GM12878 (cell line): ENCODE data around the gene HES7. TPM values are rescaled to one million over a fixed set of nuclear protein-coding genes. Genes with fewer than 3 reads are reported as not detected.
A peak's percentile ranks its signal among the peaks of the same experiment; 100 is the strongest.

Experiments used
- ASH2L ChIP-seq: fragments of 300-600, 200-600 bp; sonication (generic); IDR thresholded peaks from 2 replicates; pipeline ENCODE4 v1.6.1; 2017; ENCODE audit warnings: low read depth, mild to moderate bottlenecking, borderline replicate concordance
- BCL3 ChIP-seq: IDR thresholded peaks from 2 replicates; pipeline ENCODE4 v1.6.1; 2011; ENCODE audit warnings: borderline replicate concordance, low read depth, mild to moderate bottlenecking, moderate library complexity, low read length; ENCODE audit not compliant: insufficient read depth, poor library complexity, severe bottlenecking
- BMI1 ChIP-seq: fragments of 450-650 bp; IDR thresholded peaks from 2 replicates; pipeline ENCODE4 v1.6.1; 2016; ENCODE audit warnings: mild to moderate bottlenecking, moderate library complexity, borderline replicate concordance
- CUX1 ChIP-seq: IDR thresholded peaks from 2 replicates; pipeline ENCODE4 v1.6.1; 2012; ENCODE audit warnings: improper control_type of control experiment, low read depth, low read length; ENCODE audit not compliant: insufficient replicate concordance
- E2F8 ChIP-seq: fragments of 450-650 bp; IDR thresholded peaks from 2 replicates; pipeline ENCODE4 v1.6.1; 2018; ENCODE audit warnings: mild to moderate bottlenecking, low read depth, moderate library complexity; ENCODE audit not compliant: partially characterized antibody
- MXI1 ChIP-seq: fragments of 150-350 bp; IDR thresholded peaks from 2 replicates; pipeline ENCODE4 v1.6.1; 2011; ENCODE audit warnings: low read depth, mild to moderate bottlenecking, inconsistent platforms, low read length, improper control_type of control experiment
- NKRF ChIP-seq: fragments of 450-650 bp; conservative IDR thresholded peaks from 2 replicates; pipeline ENCODE4 v1.6.1; 2017; ENCODE audit warnings: mild to moderate bottlenecking, moderate library complexity
- POLR2AphosphoS5 ChIP-seq: IDR thresholded peaks from 2 replicates; pipeline ENCODE4 v1.6.1; 2011; ENCODE audit warnings: mild to moderate bottlenecking, low read length, inconsistent platforms
- SMAD1 ChIP-seq: fragments of 450-650 bp; IDR thresholded peaks from 2 replicates; pipeline ENCODE4 v1.6.1; 2018; ENCODE audit warnings: mild to moderate bottlenecking, low read depth; ENCODE audit not compliant: partially characterized antibody
- SREBF2 ChIP-seq: IDR thresholded peaks from 2 replicates; pipeline ENCODE4 v1.6.1; 2012; ENCODE audit warnings: mild to moderate bottlenecking, low read length
- SRF ChIP-seq, 2 experiments: IDR thresholded peaks; 2 replicates each; pipeline ENCODE4 v1.6.1; 2011; ENCODE audit warnings: low read depth in 2 of 2, low read length in 2 of 2, mild to moderate bottlenecking in 1 of 2, moderate library complexity in 1 of 2
- SUZ12 ChIP-seq: fragments of 200-600 bp; sonication (generic); IDR thresholded peaks from one replicate; pipeline ENCODE4 v1.6.1; 2018; ENCODE audit warnings: antibody characterized with exemption, mild to moderate bottlenecking; ENCODE audit not compliant: unreplicated experiment
- USF2 ChIP-seq: IDR thresholded peaks from 2 replicates; pipeline ENCODE4 v1.6.1; 2011; ENCODE audit warnings: low read depth, low read length, improper control_type of control experiment, borderline replicate concordance
- ZNF274 ChIP-seq: IDR thresholded peaks from one replicate; pipeline ENCODE4 v1.8.0; 2011; ENCODE audit not compliant: insufficient read length, insufficient read depth
- ZNF622 ChIP-seq: fragments of 450-650 bp; IDR thresholded peaks from 2 replicates; pipeline ENCODE4 v1.6.1; 2017; ENCODE audit warnings: mild to moderate bottlenecking, inconsistent platforms
- polyA plus RNA-seq, 11 experiments: library from polyadenylated mRNA; depleted of rRNA in 4 of 11; unstranded in 6 of 11; stranded (reverse) in 5 of 11; fragments of >200 nt; fragmentation: Nextera tagmentation in 4 of 11; fragmentation: Illumina TruSeq in 1 of 11; extraction: Ambion mirVana in 4 of 11; extraction: Trizol in 1 of 11; gene quantifications; 1 replicate in 1 of 11; 2 replicates in 10 of 11; pipeline versions ENCODE4 v1.2.1 to v1.2.3, GENCODE V29; 2011 to 2016; ENCODE audit warnings: inconsistent platforms in 2 of 11, missing spikeins in 2 of 11, low read depth in 1 of 11
- total RNA-seq, 4 experiments: library from RNA; depleted of rRNA in 3 of 4; stranded (reverse); fragments of >200 nt in 3 of 4; fragmentation: Illumina TruSeq in 1 of 4; extraction: Trizol in 1 of 4; gene quantifications; 2 replicates each; pipeline versions ENCODE4 v1.2.1 to v1.2.3, GENCODE V29; 2013 to 2021

Gene HES7
- total and polyA plus RNA-seq, 10 of the 15 experiments (the other 5 are each of a cell fraction or from before 2014, with no cell fraction given), result 0.07 to 1.3 (median 0.63) TPM; not detected in 4

GRCh38 chr17:8119581-8120519 is 4.1 kb downstream of the HES7 start (continued):
- TF ChIP-seq ZNF274, result no peak
- TF ChIP-seq NKRF, result no peak; the same call in none of the 2 replicates
- no peak for TF ChIP-seq ZNF622
- TF ChIP-seq CUX1, result no peak
- TF ChIP-seq BMI1, result no peak
- no peak for TF ChIP-seq SRF (IDR thresholded peaks at IDR 0.05; ENCODE audit: low read depth in 2 of 2, low read length in 2 of 2)
- TF ChIP-seq POLR2AphosphoS5, result no peak
- no peak for TF ChIP-seq USF2
- TF ChIP-seq MXI1, result no peak
- no peak for TF ChIP-seq BCL3
- no peak for TF ChIP-seq ASH2L
- no peak for TF ChIP-seq SMAD1
- peak; percentile 93 for TF ChIP-seq SREBF2
- no peak for TF ChIP-seq E2F8
- no peak for TF ChIP-seq SUZ12
